Pancreas (tissue), 10 donors: Measurements from ENCODE around the gene POLD1. TPM values are rescaled to one million over a fixed set of nuclear protein-coding genes. Genes with fewer than 3 reads are reported as not detected.

ENCODE experiments used
- ATAC-seq, 4 donors: fragments of 200-7000 bp; cut with Tn5 transposase; one replicate each; pipeline versions ENCODE4 v1.8.0 to v1.9.1; 2020; ENCODE audit warnings: mild to moderate bottlenecking in 4 of 4, moderate library complexity in 4 of 4
- DNase-seq, 6 donors: peaks; one replicate each; pipeline ENCODE4 v3.0.0-alpha.2; 2020
- FAIRE-seq: peaks from 2 replicates; lab custom pipeline; 2012; peaks lifted over from hg19 to GRCh38; lab: Jason Lieb, UNC
- H3K27ac ChIP-seq, 4 donors: fragments of 200-600 bp; sonication (generic); 1 replicate in 3 of 4; 2 replicates in 1 of 4; pipeline versions ENCODE4 v1.5.0 to v1.8.0; 2020
- H3K27me3 ChIP-seq, 4 donors: fragments of 200-600 bp; one replicate each; pipeline ENCODE4 v1.8.0; 2021
- H3K36me3 ChIP-seq, 3 donors: fragments of 200-600 bp; sonication (generic) in 1 of 3; one replicate each; pipeline versions ENCODE4 v1.5.0 to v1.8.0; 2020 to 2021
- H3K4me1 ChIP-seq, 3 donors: fragments of 200-600 bp; one replicate each; pipeline ENCODE4 v1.8.0; 2021
- H3K4me3 ChIP-seq, 4 donors: fragments of 200-600 bp; sonication (generic) in 2 of 4; one replicate each; pipeline versions ENCODE4 v1.5.0 to v1.8.0; 2020 to 2021
- H3K9me3 ChIP-seq, 4 donors: fragments of 200-600 bp; one replicate each; pipeline ENCODE4 v1.8.0; 2021
- WGBS, 2 donors: extraction: QIAGEN DNeasy Blood & Tissue Kit; methylation state at CpG; one replicate each; pipeline ENCODE4 v1.1.7; 2013; 5-methylcytosine and 5-hydroxymethylcytosine counted together
- intact Hi-C, 3 donors: fragments of 100-400 bp; cut with DNase I; formaldehyde crosslinking; loops; one replicate each; pipeline versions ENCODE4 v1.11.1 to v1.14.2; 2022
- polyA plus RNA-seq, 2 donors: library from polyadenylated mRNA; stranded (reverse); fragments of 200-250 nt; gene quantifications; one replicate each; pipeline ENCODE4 v1.2.3, GENCODE V29; 2013
- total RNA-seq, 6 donors: library from RNA; stranded (reverse); fragmentation: NEBNext Ultra II Directional in 4 of 6; extraction: Animal tissue kit (Norgen Biotek cat#: 25700) in 4 of 6; gene quantifications; one replicate each; pipeline versions ENCODE4 v1.2.1 to v1.2.4, GENCODE V29; 2021 to 2023
- TF ChIP-seq, protein P1 (sequence below), 4 donors: fragments of 200-600 bp; sonication (generic) in 3 of 4; IDR thresholded peaks; one replicate each; pipeline versions ENCODE4 v1.5.0 to v1.8.0; 2021; ENCODE audit warnings: antibody characterized with exemption in 4 of 4
- donor health status: healthy with polysubstance abuse.
- donor health status: DM: no; HTN: no; CAD: no; lungs with moderate emphysema.
- donor health status: DM: no; HTN: no; CAD: no.
- donor health status: control.
- donor health status: control.
- donor health status: Bipolar disorder and iron deficiency.
- donor health status: DM: yes; HTN: yes; CAD: no.
- donor health status: DM: no; HTN: no; CAD: no.
- donor health status: DM: no; HTN: no; CAD: no.
- donor health status: DM: yes; HTN: yes; CAD: no.

The POLD1 gene
- total and polyA plus RNA-seq, 8 donors: 9.5 to 45.5 (median 13.7) TPM

- FAIRE-seq (no peak), ATAC-seq (no peak), DNase-seq (no peak)
- Histone ChIP-seq H3K27ac (no peak overlapping the region), H3K4me3 (no peak overlapping the region), H3K4me1 (no peaks in the 10 kb centered on the region), H3K9me3 (no peaks in the 10 kb centered on the region), H3K36me3 (no peaks in the 10 kb centered on the region), H3K27me3 (peaks cover 0 to 7% (median 0%) of the 10 kb centered on the region in 4 donors)
- TF ChIP-seq, protein P1, sequence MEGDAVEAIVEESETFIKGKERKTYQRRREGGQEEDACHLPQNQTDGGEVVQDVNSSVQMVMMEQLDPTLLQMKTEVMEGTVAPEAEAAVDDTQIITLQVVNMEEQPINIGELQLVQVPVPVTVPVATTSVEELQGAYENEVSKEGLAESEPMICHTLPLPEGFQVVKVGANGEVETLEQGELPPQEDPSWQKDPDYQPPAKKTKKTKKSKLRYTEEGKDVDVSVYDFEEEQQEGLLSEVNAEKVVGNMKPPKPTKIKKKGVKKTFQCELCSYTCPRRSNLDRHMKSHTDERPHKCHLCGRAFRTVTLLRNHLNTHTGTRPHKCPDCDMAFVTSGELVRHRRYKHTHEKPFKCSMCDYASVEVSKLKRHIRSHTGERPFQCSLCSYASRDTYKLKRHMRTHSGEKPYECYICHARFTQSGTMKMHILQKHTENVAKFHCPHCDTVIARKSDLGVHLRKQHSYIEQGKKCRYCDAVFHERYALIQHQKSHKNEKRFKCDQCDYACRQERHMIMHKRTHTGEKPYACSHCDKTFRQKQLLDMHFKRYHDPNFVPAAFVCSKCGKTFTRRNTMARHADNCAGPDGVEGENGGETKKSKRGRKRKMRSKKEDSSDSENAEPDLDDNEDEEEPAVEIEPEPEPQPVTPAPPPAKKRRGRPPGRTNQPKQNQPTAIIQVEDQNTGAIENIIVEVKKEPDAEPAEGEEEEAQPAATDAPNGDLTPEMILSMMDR (IDR thresholded peaks at IDR 0.05): no peak
- WGBS, 2 donors: 24 to 32% methylated on average over 13 of the region's 13 CpGs
- intact Hi-C loops: loop anchor here in 2 of 3 donors (5.0 to 10.0 kb wide), 2 partner anchors 98 to 105 kb away; no protein-coding TSS in a partner anchor
Observed at GRCh38 chr19:50460161-50460765, 76.1 kb downstream of the POLD1 start.

DNA sequence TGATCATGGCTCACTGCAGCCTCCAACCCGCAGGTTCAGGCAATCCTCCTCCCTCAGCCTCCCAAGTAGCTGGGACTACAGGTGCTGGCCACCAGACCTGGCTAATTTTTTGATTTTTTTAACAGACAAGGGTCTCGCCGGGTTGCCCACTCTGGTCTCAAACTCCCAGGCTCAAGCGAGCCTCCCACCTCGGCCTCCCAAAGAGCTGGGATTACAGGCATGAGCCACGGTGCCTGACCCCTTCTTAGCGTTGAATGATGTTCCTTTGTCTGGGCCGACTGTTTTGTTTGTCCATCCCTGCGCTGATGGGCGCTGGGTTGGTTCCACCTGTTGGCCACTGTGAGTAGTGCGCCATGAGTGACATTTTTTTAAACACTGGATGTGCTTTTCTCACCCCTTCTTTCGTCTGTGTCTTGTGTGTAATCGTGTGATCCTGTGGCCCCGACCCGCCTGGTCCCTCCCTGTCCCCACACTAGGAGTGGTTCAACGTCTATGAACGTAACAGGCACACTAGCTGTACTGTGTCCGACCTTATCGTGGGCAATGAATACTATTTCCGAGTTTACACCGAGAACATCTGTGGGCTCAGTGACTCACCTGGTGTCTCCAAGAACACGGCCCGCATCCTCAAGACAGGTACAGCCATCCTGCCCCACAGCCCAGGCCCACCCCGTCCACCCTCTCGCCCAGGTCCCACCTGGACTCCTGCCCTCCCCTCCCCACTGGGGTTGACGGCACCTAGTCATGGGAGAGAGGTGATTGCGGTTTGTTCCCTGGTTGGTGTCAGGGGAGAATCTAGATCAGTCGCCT lies 77.1 kb downstream of the POLD1 start:
- no peaks in the 10 kb centered on the region for H3K9me3 ChIP-seq
- H3K36me3 ChIP-seq: no peaks in the 10 kb centered on the region
- no peak overlapping the region for H3K27ac ChIP-seq
- TF ChIP-seq, protein P1 (IDR thresholded peaks at IDR 0.05): peak; percentile 58 to 82 (median 80)
- peaks cover 0 to 7% (median 0%) of the 10 kb centered on the region in 4 donors for H3K27me3 ChIP-seq
- intact Hi-C loops: loop anchor here in 2 of 3 donors (5.0 to 10.0 kb wide), 2 partner anchors 99 to 106 kb away; no protein-coding TSS in a partner anchor
- ATAC-seq (peak; percentile 84 to 97 (median 92)), DNase-seq (peak in 3 of 6 donors; percentile 33 to 79 (median 65)), FAIRE-seq (no peak)
- 20 to 21% methylated on average over 28 of the region's 28 CpGs for WGBS, 2 donors
- H3K4me1 ChIP-seq: no peaks in the 10 kb centered on the region
- H3K4me3 ChIP-seq: no peak overlapping the region

DNA sequence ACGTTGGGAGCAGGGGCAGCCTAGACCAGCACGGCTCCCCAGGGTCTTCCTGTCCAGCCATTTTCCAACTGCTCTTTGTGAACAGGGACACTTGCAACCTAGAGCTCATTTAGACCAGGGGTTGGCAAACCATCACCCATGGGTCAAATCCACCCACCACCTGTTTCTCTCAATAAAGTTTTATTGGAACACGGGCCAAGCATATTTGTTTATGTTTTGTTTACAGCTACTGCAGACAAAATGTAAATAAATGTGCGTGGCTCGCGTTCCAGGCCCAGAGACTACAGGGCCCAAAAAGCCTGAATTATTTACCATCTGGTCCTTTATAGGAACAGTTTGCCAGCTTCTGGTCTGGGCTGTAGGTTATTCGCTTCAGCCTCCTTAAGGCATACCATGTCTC lies 78.8 kb downstream of the POLD1 start:
- no peaks in the 10 kb centered on the region for H3K36me3 ChIP-seq
- intact Hi-C loops: loop anchor here in 2 of 3 donors (5.0 to 10.0 kb wide), 2 partner anchors 101 to 108 kb away; no protein-coding TSS in a partner anchor
- DNase-seq (no peak), FAIRE-seq (no peak), ATAC-seq (no peak)
- no peak overlapping the region for H3K27ac ChIP-seq
- H3K4me3 ChIP-seq: no peak overlapping the region
- WGBS, 2 donors: 67 to 68% methylated on average over 7 of the region's 7 CpGs
- no peaks in the 10 kb centered on the region for H3K9me3 ChIP-seq
- peaks cover 0 to 7% (median 0%) of the 10 kb centered on the region in 4 donors for H3K27me3 ChIP-seq
- TF ChIP-seq, protein P1 (IDR thresholded peaks at IDR 0.05): no peak
- H3K4me1 ChIP-seq: no peaks in the 10 kb centered on the region

GRCh38 chr19:50464348-50464747 lies 80.2 kb downstream of the POLD1 start:
- no peak for FAIRE-seq

More at GRCh38 chr19:50464348-50464747, 80.2 kb downstream of the POLD1 start:
- ATAC-seq (no peak), DNase-seq (no peak)
- H3K4me3 ChIP-seq: no peak overlapping the region
- intact Hi-C loops: loop anchor here in 2 of 3 donors (5.0 to 10.0 kb wide), 2 partner anchors 102 to 110 kb away; no protein-coding TSS in a partner anchor
- H3K9me3 ChIP-seq: no peaks in the 10 kb centered on the region
- TF ChIP-seq, protein P1 (IDR thresholded peaks at IDR 0.05): no peak
- H3K36me3 ChIP-seq: no peaks in the 10 kb centered on the region
- H3K4me1 ChIP-seq: no peaks in the 10 kb centered on the region
- no peak overlapping the region for H3K27ac ChIP-seq
- WGBS, 2 donors: 56 to 70% methylated on average over 19 of the region's 19 CpGs
- no peaks in the 10 kb centered on the region for H3K27me3 ChIP-seq
